VCaP (cell line): Measurements from ENCODE around the gene MMRN2.

Experiments used
- H3K27ac ChIP-seq: fragments of 450-650 bp; 2 replicates; pipeline ENCODE4 v1.5.1; 2017
- CTCF ChIP-seq: fragments of 450-650 bp; conservative IDR thresholded peaks from 2 replicates; pipeline ENCODE4 v1.5.1; 2017; ENCODE audit warnings: mild to moderate bottlenecking, moderate library complexity

The MMRN2 gene

GRCh38 chr10:86898511-86898910, 58.9 kb downstream of the MMRN2 start:
- no peak for TF ChIP-seq CTCF

GRCh38 chr10:86889997-86890396, 67.4 kb downstream of the MMRN2 start:
- TF ChIP-seq CTCF, result no peak
- no peak overlapping the region for H3K27ac ChIP-seq

More at GRCh38 chr10:86898511-86898910, 58.9 kb downstream of the MMRN2 start:
- H3K27ac ChIP-seq, result no peak overlapping the region

GRCh38 chr10:86888585-86889381, 68.6 kb downstream of the MMRN2 start:
- no peak overlapping the region for H3K27ac ChIP-seq
- no peak for TF ChIP-seq CTCF
